ENCODE measurements around the gene MCM3AP. TPM values are rescaled to one million over a fixed set of nuclear protein-coding genes. Genes with fewer than 3 reads are reported as not detected.

Gene MCM3AP
- total and polyA plus RNA-seq, 9 of the 15 experiments (the other 6 are each of a cell fraction or from before 2014, with no cell fraction given), result 6.5 to 179 (median 69.6) TPM

DNA sequence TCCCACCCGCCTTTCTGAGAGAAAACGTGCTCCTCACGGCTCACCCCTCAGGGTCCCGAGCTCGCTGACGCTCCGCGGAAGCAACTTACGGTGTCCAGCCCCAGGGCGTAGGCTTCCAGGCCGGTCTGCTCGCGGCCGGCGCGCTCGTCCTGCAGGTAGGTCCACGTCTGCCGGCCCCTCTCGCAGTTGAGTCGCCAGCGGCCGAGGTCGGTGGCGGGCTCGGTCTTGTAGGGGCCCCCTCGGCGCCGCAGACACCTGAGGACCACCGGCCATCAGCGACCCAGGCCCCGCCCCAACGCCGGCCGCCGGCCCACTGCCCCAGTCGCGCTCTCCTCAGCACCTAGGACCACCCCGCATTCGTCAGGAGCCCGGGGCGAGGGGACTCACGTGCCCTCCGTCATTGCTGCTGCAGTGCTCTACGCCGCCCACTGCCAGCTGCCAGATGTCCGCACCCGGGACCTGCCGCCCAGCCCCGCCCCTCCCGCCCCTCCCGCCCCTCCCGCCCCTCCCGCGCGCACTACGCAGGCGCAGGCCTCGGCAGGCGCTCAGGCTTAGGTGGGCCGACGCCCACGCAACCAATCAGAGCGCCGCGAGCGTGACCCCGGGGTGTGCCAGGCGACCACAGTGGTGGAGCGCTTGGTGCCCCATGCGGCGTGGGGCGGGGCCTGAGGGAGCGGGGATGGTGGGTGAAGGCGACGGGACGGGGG is 56.9 kb downstream of the MCM3AP start, which contains the start of gene LSS (continued):
- TF ChIP-seq CREBBP (IDR thresholded peaks at IDR 0.05; ENCODE audit: low read depth, low read length) (no peak), PHF8 (IDR thresholded peaks at IDR 0.05; ENCODE audit: borderline replicate concordance, low read length) (peak; percentile 59; the same call in 1 of the 2 replicates), DACH1 (IDR thresholded peaks at IDR 0.05; ENCODE audit: partially characterized antibody) (peak; percentile 32), KDM2B (CRISPR knock-in tag; IDR thresholded peaks at IDR 0.05) (0 out of 2 replicates have a peak, but pooled peaks have one; percentile 2), SMAD1 (IDR thresholded peaks at IDR 0.05; ENCODE audit: low read depth, low read length, partially characterized antibody) (no peak), RB1 (IDR thresholded peaks at IDR 0.05; ENCODE audit: low read depth) (peak; percentile 67), PHTF2 (CRISPR knock-in tag; IDR thresholded peaks at IDR 0.05) (no peak), FOS (IDR thresholded peaks at IDR 0.05; ENCODE audit: extremely low read depth, insufficient read length) (peak; percentile 61), ZNF561 (CRISPR knock-in tag; conservative IDR thresholded peaks at IDR 0.05) (no peak), SUPT5H (IDR thresholded peaks at IDR 0.05) (peak; percentile 4; the same call in 1 of the 2 replicates), ZFP30 (CRISPR knock-in tag; IDR thresholded peaks at IDR 0.05; ENCODE audit: borderline replicate concordance) (no peak), ERF (CRISPR knock-in tag; IDR thresholded peaks at IDR 0.05) (0 out of 2 replicates have a peak, but pooled peaks have one; percentile 67)
- TF ChIP-seq, protein P1, sequence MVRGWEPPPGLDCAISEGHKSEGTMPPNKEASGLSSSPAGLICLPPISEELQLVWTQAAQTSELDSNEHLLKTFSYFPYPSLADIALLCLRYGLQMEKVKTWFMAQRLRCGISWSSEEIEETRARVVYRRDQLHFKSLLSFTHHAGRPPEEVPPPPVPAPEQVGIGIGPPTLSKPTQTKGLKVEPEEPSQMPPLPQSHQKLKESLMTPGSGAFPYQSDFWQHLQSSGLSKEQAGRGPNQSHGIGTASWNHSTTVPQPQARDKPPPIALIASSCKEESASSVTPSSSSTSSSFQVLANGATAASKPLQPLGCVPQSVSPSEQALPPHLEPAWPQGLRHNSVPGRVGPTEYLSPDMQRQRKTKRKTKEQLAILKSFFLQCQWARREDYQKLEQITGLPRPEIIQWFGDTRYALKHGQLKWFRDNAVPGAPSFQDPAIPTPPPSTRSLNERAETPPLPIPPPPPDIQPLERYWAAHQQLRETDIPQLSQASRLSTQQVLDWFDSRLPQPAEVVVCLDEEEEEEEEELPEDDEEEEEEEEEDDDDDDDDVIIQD (CRISPR knock-in tag; IDR thresholded peaks at IDR 0.05), result 0 out of 2 replicates have a peak, but pooled peaks have one; percentile 70
- TF ChIP-seq, protein P2, sequence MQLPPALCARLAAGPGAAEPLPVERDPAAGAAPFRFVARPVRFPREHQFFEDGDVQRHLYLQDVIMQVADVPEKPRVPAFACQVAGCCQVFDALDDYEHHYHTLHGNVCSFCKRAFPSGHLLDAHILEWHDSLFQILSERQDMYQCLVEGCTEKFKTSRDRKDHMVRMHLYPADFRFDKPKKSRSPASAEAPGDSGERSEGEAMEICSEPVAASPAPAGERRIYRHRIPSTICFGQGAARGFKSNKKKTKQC (CRISPR knock-in tag; IDR thresholded peaks at IDR 0.05), result peak; percentile 85
- TF ChIP-seq, protein P3, sequence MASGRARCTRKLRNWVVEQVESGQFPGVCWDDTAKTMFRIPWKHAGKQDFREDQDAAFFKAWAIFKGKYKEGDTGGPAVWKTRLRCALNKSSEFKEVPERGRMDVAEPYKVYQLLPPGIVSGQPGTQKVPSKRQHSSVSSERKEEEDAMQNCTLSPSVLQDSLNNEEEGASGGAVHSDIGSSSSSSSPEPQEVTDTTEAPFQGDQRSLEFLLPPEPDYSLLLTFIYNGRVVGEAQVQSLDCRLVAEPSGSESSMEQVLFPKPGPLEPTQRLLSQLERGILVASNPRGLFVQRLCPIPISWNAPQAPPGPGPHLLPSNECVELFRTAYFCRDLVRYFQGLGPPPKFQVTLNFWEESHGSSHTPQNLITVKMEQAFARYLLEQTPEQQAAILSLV (tag; IDR thresholded peaks at IDR 0.05), result no peak
- TF ChIP-seq, protein P4, sequence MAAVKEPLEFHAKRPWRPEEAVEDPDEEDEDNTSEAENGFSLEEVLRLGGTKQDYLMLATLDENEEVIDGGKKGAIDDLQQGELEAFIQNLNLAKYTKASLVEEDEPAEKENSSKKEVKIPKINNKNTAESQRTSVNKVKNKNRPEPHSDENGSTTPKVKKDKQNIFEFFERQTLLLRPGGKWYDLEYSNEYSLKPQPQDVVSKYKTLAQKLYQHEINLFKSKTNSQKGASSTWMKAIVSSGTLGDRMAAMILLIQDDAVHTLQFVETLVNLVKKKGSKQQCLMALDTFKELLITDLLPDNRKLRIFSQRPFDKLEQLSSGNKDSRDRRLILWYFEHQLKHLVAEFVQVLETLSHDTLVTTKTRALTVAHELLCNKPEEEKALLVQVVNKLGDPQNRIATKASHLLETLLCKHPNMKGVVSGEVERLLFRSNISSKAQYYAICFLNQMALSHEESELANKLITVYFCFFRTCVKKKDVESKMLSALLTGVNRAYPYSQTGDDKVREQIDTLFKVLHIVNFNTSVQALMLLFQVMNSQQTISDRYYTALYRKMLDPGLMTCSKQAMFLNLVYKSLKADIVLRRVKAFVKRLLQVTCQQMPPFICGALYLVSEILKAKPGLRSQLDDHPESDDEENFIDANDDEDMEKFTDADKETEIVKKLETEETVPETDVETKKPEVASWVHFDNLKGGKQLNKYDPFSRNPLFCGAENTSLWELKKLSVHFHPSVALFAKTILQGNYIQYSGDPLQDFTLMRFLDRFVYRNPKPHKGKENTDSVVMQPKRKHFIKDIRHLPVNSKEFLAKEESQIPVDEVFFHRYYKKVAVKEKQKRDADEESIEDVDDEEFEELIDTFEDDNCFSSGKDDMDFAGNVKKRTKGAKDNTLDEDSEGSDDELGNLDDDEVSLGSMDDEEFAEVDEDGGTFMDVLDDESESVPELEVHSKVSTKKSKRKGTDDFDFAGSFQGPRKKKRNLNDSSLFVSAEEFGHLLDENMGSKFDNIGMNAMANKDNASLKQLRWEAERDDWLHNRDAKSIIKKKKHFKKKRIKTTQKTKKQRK (IDR thresholded peaks at IDR 0.05; ENCODE audit: borderline replicate concordance, low read depth, low read length), result no peak
- TF ChIP-seq, protein P5, sequence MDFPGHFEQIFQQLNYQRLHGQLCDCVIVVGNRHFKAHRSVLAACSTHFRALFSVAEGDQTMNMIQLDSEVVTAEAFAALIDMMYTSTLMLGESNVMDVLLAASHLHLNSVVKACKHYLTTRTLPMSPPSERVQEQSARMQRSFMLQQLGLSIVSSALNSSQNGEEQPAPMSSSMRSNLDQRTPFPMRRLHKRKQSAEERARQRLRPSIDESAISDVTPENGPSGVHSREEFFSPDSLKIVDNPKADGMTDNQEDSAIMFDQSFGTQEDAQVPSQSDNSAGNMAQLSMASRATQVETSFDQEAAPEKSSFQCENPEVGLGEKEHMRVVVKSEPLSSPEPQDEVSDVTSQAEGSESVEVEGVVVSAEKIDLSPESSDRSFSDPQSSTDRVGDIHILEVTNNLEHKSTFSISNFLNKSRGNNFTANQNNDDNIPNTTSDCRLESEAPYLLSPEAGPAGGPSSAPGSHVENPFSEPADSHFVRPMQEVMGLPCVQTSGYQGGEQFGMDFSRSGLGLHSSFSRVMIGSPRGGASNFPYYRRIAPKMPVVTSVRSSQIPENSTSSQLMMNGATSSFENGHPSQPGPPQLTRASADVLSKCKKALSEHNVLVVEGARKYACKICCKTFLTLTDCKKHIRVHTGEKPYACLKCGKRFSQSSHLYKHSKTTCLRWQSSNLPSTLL (IDR thresholded peaks at IDR 0.05), result no peak

Data from K562 (cell line).